Liver (tissue), 9 donors: ENCODE measurements around the gene KLHL42. TPM values are rescaled to one million over a fixed set of nuclear protein-coding genes. Genes with fewer than 3 reads are reported as not detected.

ENCODE experiments used
- DNase-seq: peaks from one replicate; pipeline ENCODE4 v3.0.0-alpha.2; 2017; ENCODE audit warnings: low spot score
- H3K27ac ChIP-seq, 2 donors: one replicate each; pipeline ENCODE4 v1.7.0; 2013; ENCODE audit warnings: inconsistent platforms in 2 of 2, low read length in 2 of 2, control low read depth in 1 of 2, low read depth in 1 of 2, mild to moderate bottlenecking in 1 of 2
- H3K27me3 ChIP-seq, 4 donors: one replicate each; pipeline versions ENCODE4 v1.6.1 to v1.7.0; 2013; ENCODE audit warnings: low read length in 3 of 4, inconsistent platforms in 1 of 4, mild to moderate bottlenecking in 1 of 4, moderate library complexity in 1 of 4; ENCODE audit not compliant: control insufficient read depth in 4 of 4, insufficient read depth in 4 of 4
- H3K36me3 ChIP-seq, 4 donors: one replicate each; pipeline versions ENCODE4 v1.6.1 to v1.7.0; 2013; ENCODE audit warnings: low read length in 3 of 4, mild to moderate bottlenecking in 3 of 4, low read depth in 1 of 4, moderate library complexity in 1 of 4; ENCODE audit not compliant: control insufficient read depth in 4 of 4, insufficient read depth in 3 of 4
- H3K4me1 ChIP-seq, 4 donors: one replicate each; pipeline versions ENCODE4 v1.6.1 to v1.7.0; 2013; ENCODE audit warnings: low read length in 3 of 4, mild to moderate bottlenecking in 3 of 4, moderate library complexity in 1 of 4; ENCODE audit not compliant: control insufficient read depth in 4 of 4, insufficient read depth in 4 of 4
- H3K4me3 ChIP-seq, 3 donors: one replicate each; pipeline versions ENCODE4 v1.6.1 to v1.7.0; 2013; ENCODE audit warnings: low read length in 3 of 3, control low read depth in 1 of 3, low read depth in 1 of 3, mild to moderate bottlenecking in 1 of 3
- H3K9ac ChIP-seq, 2 donors: one replicate each; pipeline ENCODE4 v1.7.0; 2013; ENCODE audit warnings: low read length in 2 of 2, mild to moderate bottlenecking in 2 of 2, moderate library complexity in 2 of 2, control low read depth in 1 of 2, low read depth in 1 of 2
- H3K9me3 ChIP-seq, 4 donors: one replicate each; pipeline versions ENCODE4 v1.6.1 to v1.7.0; 2013; ENCODE audit warnings: low read length in 3 of 4; ENCODE audit not compliant: control insufficient read depth in 4 of 4
- EGR1 ChIP-seq, 2 donors: IDR thresholded peaks; 2 replicates each; pipeline ENCODE4 v1.6.1; 2016 to 2018; ENCODE audit warnings: antibody characterized with exemption in 2 of 2, low read depth in 2 of 2
- FOXA1 ChIP-seq: IDR thresholded peaks from 2 replicates; pipeline ENCODE4 v1.6.1; 2016; ENCODE audit warnings: antibody characterized with exemption
- FOXA2 ChIP-seq: IDR thresholded peaks from 2 replicates; pipeline ENCODE4 v1.6.1; 2016; ENCODE audit warnings: antibody characterized with exemption
- GABPA ChIP-seq, 2 donors: IDR thresholded peaks in 1 of 2; conservative IDR thresholded peaks in 1 of 2; 2 replicates each; pipeline ENCODE4 v1.6.1; 2016; ENCODE audit warnings: antibody characterized with exemption in 2 of 2, mild to moderate bottlenecking in 1 of 2, moderate library complexity in 1 of 2
- HNF4A ChIP-seq, 2 donors: conservative IDR thresholded peaks; 2 replicates each; pipeline ENCODE4 v1.6.1; 2016; ENCODE audit warnings: antibody characterized with exemption in 2 of 2, mild to moderate bottlenecking in 2 of 2
- HNF4G ChIP-seq: IDR thresholded peaks from 2 replicates; pipeline ENCODE4 v1.6.1; 2016; ENCODE audit warnings: antibody characterized with exemption
- JUND ChIP-seq, 2 donors: IDR thresholded peaks; 2 replicates each; pipeline ENCODE4 v1.6.1; 2016; ENCODE audit warnings: antibody characterized with exemption in 2 of 2
- MAX ChIP-seq: IDR thresholded peaks from 2 replicates; pipeline ENCODE4 v1.6.1; 2016; ENCODE audit warnings: antibody characterized with exemption
- NR2F2 ChIP-seq: IDR thresholded peaks from 2 replicates; pipeline ENCODE4 v1.6.1; 2016; ENCODE audit warnings: antibody characterized with exemption
- RAD21 ChIP-seq, 2 donors: IDR thresholded peaks; 2 replicates each; pipeline ENCODE4 v1.6.1; 2016; ENCODE audit warnings: antibody characterized with exemption in 2 of 2, mild to moderate bottlenecking in 2 of 2
- RXRA ChIP-seq, 2 donors: IDR thresholded peaks; 2 replicates each; pipeline ENCODE4 v1.6.1; 2017 to 2018; ENCODE audit warnings: antibody characterized with exemption in 2 of 2, mild to moderate bottlenecking in 1 of 2
- SP1 ChIP-seq: IDR thresholded peaks from 2 replicates; pipeline ENCODE4 v1.6.1; 2018; ENCODE audit warnings: antibody characterized with exemption, mild to moderate bottlenecking
- TAF1 ChIP-seq: conservative IDR thresholded peaks from 2 replicates; pipeline ENCODE4 v1.6.1; 2016; ENCODE audit warnings: antibody characterized with exemption, mild to moderate bottlenecking
- YY1 ChIP-seq: IDR thresholded peaks from 2 replicates; pipeline ENCODE4 v1.6.1; 2016; ENCODE audit warnings: antibody characterized with exemption, mild to moderate bottlenecking
- WGBS: extraction: QIAGEN DNeasy Blood & Tissue Kit; methylation state at CpG from one replicate; pipeline ENCODE4 v1.1.7; 2013; 5-methylcytosine and 5-hydroxymethylcytosine counted together
- polyA plus RNA-seq, 2 donors: library from polyadenylated mRNA; stranded (reverse) in 1 of 2; unstranded in 1 of 2; fragments of 200-250 nt in 1 of 2; fragments of >200 nt in 1 of 2; fragmentation: Nextera tagmentation in 1 of 2; extraction: Ambion mirVana in 1 of 2; gene quantifications; one replicate each; pipeline versions ENCODE4 v1.2.1 to v1.2.3, GENCODE V29; 2013 to 2015
- total RNA-seq, 2 donors: library from RNA; depleted of rRNA; stranded (reverse); fragments of >200 nt; gene quantifications; one replicate each; pipeline ENCODE4 v1.2.3, GENCODE V29; 2014
- TF ChIP-seq, protein P1 (sequence below): IDR thresholded peaks from 2 replicates; pipeline ENCODE4 v1.6.1; 2016; ENCODE audit warnings: antibody characterized with exemption
- TF ChIP-seq, protein P2 (sequence below): fragments of 150-350 bp; IDR thresholded peaks from 2 replicates; pipeline ENCODE4 v1.5.1; 2017; ENCODE audit warnings: improper control_type of control experiment, low read depth, low read length; ENCODE audit not compliant: missing input control
- TF ChIP-seq, protein P3 (sequence below): IDR thresholded peaks from 2 replicates; pipeline ENCODE4 v1.6.1; 2016; ENCODE audit warnings: antibody characterized with exemption
- donor health status: healthy.
- donor health status: healthy.
- donor health status: healthy.
- donor health status: healthy.
- donor health status: healthy.

Gene KLHL42
- total and polyA plus RNA-seq, 4 donors: 3.6 to 13.4 (median 6.4) TPM

DNA sequence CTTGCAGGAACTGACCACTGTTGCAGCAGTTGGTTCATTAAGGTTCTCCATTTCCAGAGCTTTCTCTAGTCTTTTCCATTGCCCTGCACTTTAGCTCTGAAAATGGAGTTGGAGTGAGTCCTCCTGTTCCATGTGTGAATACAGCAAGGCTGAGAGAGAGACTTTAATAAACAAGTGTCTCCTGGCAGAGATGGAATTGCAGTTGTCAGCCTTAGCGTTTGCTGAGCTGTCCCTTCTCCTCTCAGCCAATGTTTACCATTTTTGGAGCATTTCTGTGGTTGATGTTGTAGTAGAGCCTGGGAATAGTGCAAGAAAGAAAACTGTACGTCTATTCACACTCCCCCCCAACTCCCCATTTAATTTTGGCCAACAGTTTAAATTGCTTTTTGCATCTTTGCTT lies 7.5 kb downstream of the KLHL42 start:
- Histone ChIP-seq H3K9ac (no peak overlapping the region), H3K27me3 (no peaks in the 10 kb centered on the region), H3K27ac (no peak overlapping the region), H3K4me1 (no peaks in the 10 kb centered on the region), H3K9me3 (no peaks in the 10 kb centered on the region), H3K36me3 (peaks cover 0 to 9% (median 2%) of the 10 kb centered on the region in 4 donors), H3K4me3 (no peak overlapping the region)
- DNase-seq: no peak
- WGBS: 83% methylated on average over 2 of the region's 2 CpGs
- TF ChIP-seq NR2F2: no peak
- TF ChIP-seq TAF1: no peak
- TF ChIP-seq, protein P1, sequence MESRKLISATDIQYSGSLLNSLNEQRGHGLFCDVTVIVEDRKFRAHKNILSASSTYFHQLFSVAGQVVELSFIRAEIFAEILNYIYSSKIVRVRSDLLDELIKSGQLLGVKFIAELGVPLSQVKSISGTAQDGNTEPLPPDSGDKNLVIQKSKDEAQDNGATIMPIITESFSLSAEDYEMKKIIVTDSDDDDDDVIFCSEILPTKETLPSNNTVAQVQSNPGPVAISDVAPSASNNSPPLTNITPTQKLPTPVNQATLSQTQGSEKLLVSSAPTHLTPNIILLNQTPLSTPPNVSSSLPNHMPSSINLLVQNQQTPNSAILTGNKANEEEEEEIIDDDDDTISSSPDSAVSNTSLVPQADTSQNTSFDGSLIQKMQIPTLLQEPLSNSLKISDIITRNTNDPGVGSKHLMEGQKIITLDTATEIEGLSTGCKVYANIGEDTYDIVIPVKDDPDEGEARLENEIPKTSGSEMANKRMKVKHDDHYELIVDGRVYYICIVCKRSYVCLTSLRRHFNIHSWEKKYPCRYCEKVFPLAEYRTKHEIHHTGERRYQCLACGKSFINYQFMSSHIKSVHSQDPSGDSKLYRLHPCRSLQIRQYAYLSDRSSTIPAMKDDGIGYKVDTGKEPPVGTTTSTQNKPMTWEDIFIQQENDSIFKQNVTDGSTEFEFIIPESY: no peak
- TF ChIP-seq, protein P2, sequence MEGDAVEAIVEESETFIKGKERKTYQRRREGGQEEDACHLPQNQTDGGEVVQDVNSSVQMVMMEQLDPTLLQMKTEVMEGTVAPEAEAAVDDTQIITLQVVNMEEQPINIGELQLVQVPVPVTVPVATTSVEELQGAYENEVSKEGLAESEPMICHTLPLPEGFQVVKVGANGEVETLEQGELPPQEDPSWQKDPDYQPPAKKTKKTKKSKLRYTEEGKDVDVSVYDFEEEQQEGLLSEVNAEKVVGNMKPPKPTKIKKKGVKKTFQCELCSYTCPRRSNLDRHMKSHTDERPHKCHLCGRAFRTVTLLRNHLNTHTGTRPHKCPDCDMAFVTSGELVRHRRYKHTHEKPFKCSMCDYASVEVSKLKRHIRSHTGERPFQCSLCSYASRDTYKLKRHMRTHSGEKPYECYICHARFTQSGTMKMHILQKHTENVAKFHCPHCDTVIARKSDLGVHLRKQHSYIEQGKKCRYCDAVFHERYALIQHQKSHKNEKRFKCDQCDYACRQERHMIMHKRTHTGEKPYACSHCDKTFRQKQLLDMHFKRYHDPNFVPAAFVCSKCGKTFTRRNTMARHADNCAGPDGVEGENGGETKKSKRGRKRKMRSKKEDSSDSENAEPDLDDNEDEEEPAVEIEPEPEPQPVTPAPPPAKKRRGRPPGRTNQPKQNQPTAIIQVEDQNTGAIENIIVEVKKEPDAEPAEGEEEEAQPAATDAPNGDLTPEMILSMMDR: no peak
- TF ChIP-seq, protein P3, sequence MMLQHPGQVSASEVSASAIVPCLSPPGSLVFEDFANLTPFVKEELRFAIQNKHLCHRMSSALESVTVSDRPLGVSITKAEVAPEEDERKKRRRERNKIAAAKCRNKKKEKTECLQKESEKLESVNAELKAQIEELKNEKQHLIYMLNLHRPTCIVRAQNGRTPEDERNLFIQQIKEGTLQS: no peak

GRCh38 chr12:27790179-27790578 lies 10.1 kb downstream of the KLHL42 start:
- no peak for TF ChIP-seq RAD21 (IDR thresholded peaks at IDR 0.05)
- TF ChIP-seq, protein P1: no peak
- TF ChIP-seq SP1: no peak
- TF ChIP-seq NR2F2: no peak
- TF ChIP-seq RXRA (IDR thresholded peaks at IDR 0.05): no peak
- no peak for TF ChIP-seq GABPA (IDR thresholded peaks at IDR 0.05 in 1 of 2, conservative IDR thresholded peaks at IDR 0.05 in 1 of 2)
- TF ChIP-seq HNF4G: no peak
- no peak for TF ChIP-seq HNF4A (conservative IDR thresholded peaks at IDR 0.05)
- TF ChIP-seq FOXA2: no peak
- TF ChIP-seq YY1: no peak
- TF ChIP-seq MAX: no peak
- no peak for TF ChIP-seq TAF1
- TF ChIP-seq, protein P3: no peak
- no peak for TF ChIP-seq EGR1 (IDR thresholded peaks at IDR 0.05; ENCODE audit: low read depth in 2 of 2)
- no peak for TF ChIP-seq JUND (IDR thresholded peaks at IDR 0.05)
- TF ChIP-seq FOXA1: no peak
- Histone ChIP-seq H3K36me3 (peaks cover 0 to 9% (median 5%) of the 10 kb centered on the region in 4 donors), H3K9ac (no peak overlapping the region), H3K27me3 (no peaks in the 10 kb centered on the region), H3K4me3 (no peak overlapping the region), H3K27ac (no peak overlapping the region), H3K9me3 (no peaks in the 10 kb centered on the region), H3K4me1 (no peaks in the 10 kb centered on the region)
- no peak for DNase-seq
- WGBS: 98% methylated on average over 2 of the region's 2 CpGs
